Fibroblast of villous mesenchyme (primary cell): ENCODE measurements around the gene HTT. TPM values are rescaled to one million over a fixed set of nuclear protein-coding genes. Genes with fewer than 3 reads are reported as not detected.

Experiments
- DNase-seq: peaks from one replicate; pipeline ENCODE4 v3.0.0-alpha.2; 2010; ENCODE audit warnings: low read depth
- H3K4me3 ChIP-seq: 2 replicates; pipeline ENCODE4 v1.5.1; 2011; ENCODE audit warnings: low read depth, mild to moderate bottlenecking, low read length
- total RNA-seq: library from RNA; depleted of rRNA; stranded (reverse); fragments of >200 nt; gene quantifications from 2 replicates; pipeline ENCODE4 v1.2.3, GENCODE V29; 2012
- TF ChIP-seq, protein P1 (sequence below): IDR thresholded peaks from 2 replicates; pipeline ENCODE4 v1.5.1; 2012; ENCODE audit warnings: low read depth, mild to moderate bottlenecking, low read length; ENCODE audit not compliant: insufficient read depth

The HTT gene
- total RNA-seq, 1 donor = 65.2 TPM

- no peak for DNase-seq
- no peak overlapping the region for H3K4me3 ChIP-seq
- TF ChIP-seq, protein P1, sequence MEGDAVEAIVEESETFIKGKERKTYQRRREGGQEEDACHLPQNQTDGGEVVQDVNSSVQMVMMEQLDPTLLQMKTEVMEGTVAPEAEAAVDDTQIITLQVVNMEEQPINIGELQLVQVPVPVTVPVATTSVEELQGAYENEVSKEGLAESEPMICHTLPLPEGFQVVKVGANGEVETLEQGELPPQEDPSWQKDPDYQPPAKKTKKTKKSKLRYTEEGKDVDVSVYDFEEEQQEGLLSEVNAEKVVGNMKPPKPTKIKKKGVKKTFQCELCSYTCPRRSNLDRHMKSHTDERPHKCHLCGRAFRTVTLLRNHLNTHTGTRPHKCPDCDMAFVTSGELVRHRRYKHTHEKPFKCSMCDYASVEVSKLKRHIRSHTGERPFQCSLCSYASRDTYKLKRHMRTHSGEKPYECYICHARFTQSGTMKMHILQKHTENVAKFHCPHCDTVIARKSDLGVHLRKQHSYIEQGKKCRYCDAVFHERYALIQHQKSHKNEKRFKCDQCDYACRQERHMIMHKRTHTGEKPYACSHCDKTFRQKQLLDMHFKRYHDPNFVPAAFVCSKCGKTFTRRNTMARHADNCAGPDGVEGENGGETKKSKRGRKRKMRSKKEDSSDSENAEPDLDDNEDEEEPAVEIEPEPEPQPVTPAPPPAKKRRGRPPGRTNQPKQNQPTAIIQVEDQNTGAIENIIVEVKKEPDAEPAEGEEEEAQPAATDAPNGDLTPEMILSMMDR = no peak
These were observed 178.0 kb downstream of the HTT start for GRCh38 chr4:3252480-3252828.

DNA sequence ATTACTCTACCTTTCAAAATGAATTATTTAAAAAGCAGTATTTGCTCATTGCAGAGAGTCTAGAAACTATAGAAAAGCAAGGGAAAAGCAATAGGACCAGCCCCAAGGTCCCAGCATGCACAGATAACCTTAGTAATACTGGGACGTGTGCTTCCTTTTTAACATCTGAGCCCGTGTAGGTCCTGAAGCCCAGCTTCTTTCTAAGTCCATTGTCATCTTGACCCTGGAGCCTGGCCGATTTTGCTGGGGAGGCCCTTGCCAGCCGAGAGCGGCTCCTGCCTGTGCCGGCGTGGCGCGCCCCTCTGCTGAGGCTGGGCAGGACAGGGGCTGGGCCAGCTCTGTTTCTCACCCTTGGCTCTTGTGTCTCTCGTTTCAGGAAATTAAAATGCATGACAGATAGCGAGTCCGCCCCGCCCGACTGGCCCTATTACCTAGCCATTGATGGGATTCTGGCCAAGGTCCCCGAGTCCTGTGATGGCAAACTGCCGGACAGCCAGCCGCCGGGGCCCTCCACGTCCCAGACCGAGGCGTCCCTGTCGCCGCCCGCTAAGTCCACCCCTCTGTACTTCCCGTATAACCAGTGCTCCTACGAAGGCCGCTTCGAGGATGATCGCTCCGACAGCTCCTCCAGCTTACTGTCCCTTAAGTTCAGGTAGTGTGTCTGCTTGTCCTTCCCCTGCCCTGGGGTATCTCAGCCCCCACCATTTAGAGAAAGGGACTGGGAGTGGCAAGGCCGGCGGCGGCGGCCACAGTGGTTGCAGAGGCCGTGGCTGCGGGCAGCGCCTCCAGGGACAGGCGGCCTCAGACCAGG lies 178.6 kb downstream of the HTT start:
- no peak for DNase-seq
- TF ChIP-seq, protein P1 = no peak
- H3K4me3 ChIP-seq = no peak overlapping the region

DNA sequence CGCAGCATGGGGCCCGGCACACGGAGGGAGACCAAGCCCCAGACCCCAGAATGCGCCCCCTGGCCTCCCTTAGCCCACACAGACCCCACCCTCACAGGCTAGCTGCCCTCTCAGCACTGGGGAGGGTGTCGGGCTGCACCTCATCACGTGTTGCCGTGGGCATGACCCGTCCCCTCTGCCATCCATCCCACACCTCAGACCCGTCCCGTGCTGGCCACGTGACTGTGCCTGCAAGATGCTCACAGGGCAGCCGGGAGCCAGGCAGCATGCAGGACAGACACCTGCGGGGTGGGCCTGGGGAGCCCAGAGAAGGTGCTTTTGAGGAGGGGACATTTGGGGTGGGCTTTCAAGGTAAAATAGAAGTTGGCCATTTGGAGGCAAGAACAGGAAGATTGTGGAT lies 179.3 kb downstream of the HTT start:
- TF ChIP-seq, protein P1 = no peak
- DNase-seq = no peak
- H3K4me3 ChIP-seq = no peak overlapping the region

DNA sequence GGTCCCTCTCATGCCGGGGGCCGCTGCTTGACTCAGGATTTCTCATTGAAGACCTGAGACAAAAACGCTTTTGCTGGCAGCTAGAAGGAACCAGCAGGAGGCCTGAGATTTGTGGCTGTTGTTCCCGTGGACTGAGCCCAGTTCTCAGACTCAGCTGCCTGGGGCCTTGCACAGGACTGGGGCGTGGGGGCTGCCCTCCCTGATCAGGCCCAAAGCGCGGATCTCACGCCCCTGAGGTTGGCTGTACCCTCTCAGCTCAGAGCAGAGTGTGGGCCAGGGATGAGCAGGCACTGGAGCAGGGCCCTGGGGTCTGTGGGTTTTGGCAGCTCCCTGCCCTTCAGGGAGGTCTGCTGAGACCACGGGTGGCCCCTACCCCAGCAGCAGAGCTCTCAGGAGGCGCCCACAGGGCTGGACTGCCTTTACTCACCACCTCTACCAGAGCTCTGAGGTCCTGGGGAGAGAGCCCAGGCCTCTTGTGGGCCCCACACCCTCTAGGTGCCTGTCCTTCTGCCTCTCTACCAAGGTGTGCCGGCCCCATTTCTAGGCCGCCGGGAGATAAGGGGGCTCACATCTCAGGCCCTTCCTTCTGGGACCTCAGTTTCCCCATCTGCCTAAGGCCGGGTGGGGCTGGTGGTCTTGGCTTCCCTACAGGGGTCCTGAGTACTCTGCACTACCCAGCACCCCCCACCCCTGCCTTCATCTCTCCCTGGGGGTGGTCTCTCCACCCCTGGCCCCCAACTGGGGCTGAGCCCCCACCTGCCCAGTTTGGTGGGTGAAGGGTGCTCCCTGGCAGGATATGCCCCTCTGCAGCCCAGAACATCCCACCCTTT lies 180.0 kb downstream of the HTT start:
- no peak for DNase-seq
- TF ChIP-seq, protein P1 = no peak

GRCh38 chr4:3255611-3256186 lies 181.2 kb downstream of the HTT start:
- no peak for DNase-seq
- H3K4me3 ChIP-seq = no peak overlapping the region
- TF ChIP-seq, protein P1 = no peak

More for the DNA sequence above, 180.0 kb downstream of the HTT start:
- H3K4me3 ChIP-seq = no peak overlapping the region

DNA sequence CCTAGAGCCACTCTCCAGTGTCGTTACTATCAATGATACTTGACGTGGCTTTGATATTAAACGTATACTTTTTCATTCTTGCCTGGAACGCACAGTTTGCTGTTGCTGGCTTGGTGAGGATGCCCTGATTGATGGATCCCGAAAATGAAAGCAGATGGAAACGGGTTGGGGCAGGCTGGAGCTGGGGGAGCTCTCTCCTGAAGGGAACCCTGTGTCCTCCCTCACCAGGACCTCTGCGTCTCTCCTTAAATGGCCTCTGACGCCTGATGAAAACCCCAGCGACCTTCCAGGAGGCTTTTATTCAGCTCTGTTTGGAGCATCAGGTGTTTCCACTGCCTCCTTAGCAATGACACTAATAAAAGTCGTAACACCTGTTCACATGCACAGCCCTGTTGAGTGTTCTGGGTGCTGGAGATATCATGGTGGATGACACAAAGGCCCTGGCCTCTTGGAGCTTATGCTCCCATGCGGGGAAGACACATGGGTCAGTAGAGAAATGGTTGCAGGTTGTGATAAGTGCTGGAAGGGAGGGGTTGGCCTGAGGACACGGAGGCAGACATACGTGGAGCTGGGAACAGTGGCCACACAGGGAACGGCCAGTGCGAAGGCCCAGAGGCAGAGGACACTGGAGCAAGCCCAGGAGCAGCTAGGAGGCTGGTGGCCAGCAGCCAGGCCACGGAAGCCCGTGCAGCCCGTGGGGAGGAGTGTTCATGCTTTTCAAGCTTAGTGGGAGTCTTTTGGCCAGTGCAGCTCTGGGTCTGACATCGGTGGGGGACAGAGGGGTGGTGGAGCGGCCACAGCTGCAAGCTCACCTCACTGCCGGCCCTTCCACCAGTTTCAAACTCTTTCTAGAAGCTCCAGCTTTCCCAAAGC lies 182.0 kb downstream of the HTT start:
- DNase-seq = no peak
- TF ChIP-seq, protein P1 = no peak
- no peak overlapping the region for H3K4me3 ChIP-seq
